Endothelial cell of umbilical vein (primary cell): Measurements from ENCODE around the gene RAB19. TPM values are rescaled to one million over a fixed set of nuclear protein-coding genes. Genes with fewer than 3 reads are reported as not detected.
"Not testable (repeated sequence)": the region's sequence is repeated elsewhere in the genome, so short reads cannot be mapped to it uniquely, and the experiment has no call there.

ENCODE experiments used
- BruUV-seq: library from RNA; stranded (reverse); fragments of 400-500 nt; replicated peaks from 2 replicates; lab custom pipeline; 2021; lab: Mats Ljungman, UMichigan
- CTCF ChIA-PET: fragments of 300-600, 350-600 bp; sonication (Branson Sonifier 250); formaldehyde crosslinking; loops from one replicate; lab custom pipeline; 2021; ENCODE audit warnings: antibody characterized with exemption, inconsistent platforms; lab: Charles Lee
- POLR2A ChIA-PET: fragments of 300-600, 350-600 bp; sonication (Branson Sonifier 250); formaldehyde crosslinking; loops from one replicate; lab custom pipeline; 2021; ENCODE audit warnings: antibody characterized with exemption, inconsistent platforms; lab: Charles Lee
- DNase-seq: peaks from one replicate; pipeline ENCODE4 v3.0.0-alpha.2; 2011; ENCODE audit warnings: low read depth, low spot score
- FAIRE-seq: peaks from 2 replicates; lab custom pipeline; 2011; peaks lifted over from hg19 to GRCh38; lab: Jason Lieb, UNC
- H2AFZ ChIP-seq: 2 replicates; pipeline ENCODE4 v1.6.0; 2012; ENCODE audit warnings: low read depth, low read length, control low read depth, inconsistent platforms
- H3K27ac ChIP-seq: 2 replicates; pipeline ENCODE4 v1.5.1; 2011; ENCODE audit warnings: low read depth, mild to moderate bottlenecking, control low read depth, low read length, moderate library complexity; ENCODE audit not compliant: insufficient read depth
- H3K27me3 ChIP-seq, 2 experiments: 2 replicates each; pipeline versions ENCODE4 v1.6.0 to v1.6.1; 2011; ENCODE audit warnings: low read length in 2 of 2, mixed read lengths in 1 of 2; ENCODE audit not compliant: control insufficient read depth in 2 of 2, insufficient read depth in 2 of 2
- H3K36me3 ChIP-seq, 2 experiments: 2 replicates in 1 of 2; 3 replicates in 1 of 2; pipeline ENCODE4 v1.5.1; 2011; ENCODE audit warnings: low read length in 2 of 2, mild to moderate bottlenecking in 1 of 2, moderate library complexity in 1 of 2; ENCODE audit not compliant: control insufficient read depth in 2 of 2, insufficient read depth in 2 of 2; ENCODE audit errors: extremely low read depth in 1 of 2
- H3K4me1 ChIP-seq: 3 replicates; pipeline ENCODE4 v1.5.1; 2011; ENCODE audit warnings: mild to moderate bottlenecking, low read length; ENCODE audit not compliant: control insufficient read depth, insufficient read depth; ENCODE audit errors: extremely low read depth
- H3K4me2 ChIP-seq: 2 replicates; pipeline ENCODE4 v1.6.1; 2011; ENCODE audit warnings: low read length, control low read depth, mixed read lengths; ENCODE audit not compliant: insufficient read depth
- H3K4me3 ChIP-seq, 3 experiments: fragments of 200-600 bp in 1 of 3; sonication (generic), shearing (Covaris generic) in 1 of 3; replicated peaks in 1 of 3; 2 replicates each; pipeline ENCODE4 v1.5.1; 2011 to 2016; ENCODE audit warnings: control low read depth in 3 of 3, low read length in 3 of 3, mild to moderate bottlenecking in 2 of 3, inconsistent platforms in 1 of 3, low read depth in 1 of 3, moderate library complexity in 1 of 3; ENCODE audit not compliant: insufficient read depth in 1 of 3
- H3K79me2 ChIP-seq: 2 replicates; pipeline ENCODE4 v1.6.0; 2012; ENCODE audit warnings: low read length, inconsistent platforms; ENCODE audit not compliant: control insufficient read depth, insufficient read depth
- H3K9ac ChIP-seq: replicated peaks from 2 replicates; pipeline ENCODE3; 2011; ENCODE audit warnings: low read length, control low read depth; ENCODE audit not compliant: insufficient read depth; ENCODE audit errors: extremely low read depth
- H3K9me1 ChIP-seq: replicated peaks from 3 replicates; pipeline ENCODE4 v1.6.0; 2011; ENCODE audit warnings: mild to moderate bottlenecking, low read length; ENCODE audit not compliant: control insufficient read depth, insufficient read depth; ENCODE audit errors: extremely low read depth
- H3K9me3 ChIP-seq: replicated peaks from 2 replicates; pipeline ENCODE4 v1.5.1; 2012; ENCODE audit warnings: low read length, inconsistent platforms; ENCODE audit not compliant: control insufficient read depth, insufficient read depth
- H4K20me1 ChIP-seq: replicated peaks from 2 replicates; pipeline ENCODE3; 2011; ENCODE audit warnings: mild to moderate bottlenecking, low read length; ENCODE audit not compliant: control insufficient read depth, insufficient read depth; ENCODE audit errors: extremely low read depth
- EZH2 ChIP-seq: IDR thresholded peaks from 2 replicates; pipeline ENCODE4 v1.6.1; 2012; ENCODE audit warnings: borderline replicate concordance, low read depth, mild to moderate bottlenecking, moderate library complexity, low read length, inconsistent platforms; ENCODE audit not compliant: severe bottlenecking
- FOS ChIP-seq: IDR thresholded peaks from 2 replicates; pipeline ENCODE4 v1.6.1; 2011; ENCODE audit warnings: mild to moderate bottlenecking, low read length, moderate library complexity, borderline replicate concordance; ENCODE audit not compliant: insufficient read depth
- GATA2 ChIP-seq: IDR thresholded peaks from 2 replicates; pipeline ENCODE4 v1.7.0; 2011; ENCODE audit warnings: low read depth, mild to moderate bottlenecking, moderate library complexity, mixed read lengths, low read length; ENCODE audit not compliant: insufficient read length, insufficient read depth
- JUN ChIP-seq: IDR thresholded peaks from 2 replicates; pipeline ENCODE4 v1.6.1; 2011; ENCODE audit warnings: borderline replicate concordance, low read depth; ENCODE audit not compliant: insufficient read length, insufficient read depth
- MYC ChIP-seq: IDR thresholded peaks from one replicate; pipeline ENCODE4 v1.6.1; 2011; ENCODE audit warnings: mild to moderate bottlenecking, low read depth, low read length
- POLR2AphosphoS5 ChIP-seq: IDR thresholded peaks from 2 replicates; pipeline ENCODE4 v1.6.1; 2012; ENCODE audit warnings: low read depth, mild to moderate bottlenecking, control low read depth, low read length, moderate library complexity; ENCODE audit not compliant: insufficient read depth
- dilution Hi-C: fragments of 300-500 bp; cut with MboI; formaldehyde crosslinking; loops from one replicate; pipeline ENCODE4 v1.15.0; 2019; ENCODE audit warnings: low sequenced_read_pairs; ENCODE audit not compliant: extremely low pct_ligation_motif_present
- intact Hi-C: fragments of 100-400 bp; cut with micrococcal nuclease; formaldehyde crosslinking; loops from one replicate; pipeline ENCODE4 v1.10.0; 2022
- polyA plus RNA-seq, 4 experiments: library from polyadenylated mRNA; depleted of rRNA in 3 of 4; stranded (reverse) in 3 of 4; unstranded in 1 of 4; fragments of >200 nt; gene quantifications; 2 replicates each; pipeline versions ENCODE4 v1.2.1 to v1.2.3, GENCODE V29; 2011 to 2012; ENCODE audit warnings: missing spikeins in 1 of 4
- total RNA-seq: library from RNA; stranded (reverse); gene quantifications from 2 replicates; pipeline ENCODE4 v1.2.3, GENCODE V29; 2021
- TF ChIP-seq, protein P1 (sequence below): IDR thresholded peaks from 2 replicates; pipeline ENCODE4 v1.6.1; 2011; ENCODE audit not compliant: insufficient read depth, insufficient read length

RAB19 gene
- total and polyA plus RNA-seq, 2 donors (not counting 3 experiments of a cell fraction or from before 2014, with no cell fraction given): not detected

DNA sequence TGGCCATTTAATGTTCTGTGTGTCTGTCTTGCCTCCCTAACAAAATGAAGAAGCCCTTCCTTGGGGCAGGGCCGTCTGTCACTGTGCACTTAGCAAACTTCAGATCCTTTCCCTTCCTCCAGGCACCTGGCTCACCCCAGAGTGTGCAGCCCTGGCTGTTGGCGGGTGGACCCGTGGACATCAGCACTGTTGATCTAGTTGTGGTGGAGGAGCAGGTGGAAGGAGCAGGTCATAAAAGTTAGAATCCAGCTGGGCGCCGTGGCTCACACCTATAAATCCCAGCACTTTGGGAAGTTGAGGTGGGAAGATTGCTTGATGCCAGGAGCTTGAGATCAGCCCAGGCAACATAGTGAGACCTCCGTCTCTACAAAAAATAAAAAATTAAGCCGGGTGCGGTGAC lies 12.7 kb downstream of the RAB19 start:
- Histone ChIP-seq H2AFZ (no peak overlapping the region), H3K9ac (no peak overlapping the region), H3K4me1 (no peaks in the 10 kb centered on the region), H3K36me3 (no peaks in the 10 kb centered on the region), H3K4me2 (no peak overlapping the region), H3K27me3 (peaks cover 0 to 2% of the 10 kb centered on the region in 2 experiments), H3K27ac (no peak overlapping the region), H4K20me1 (no peaks in the 10 kb centered on the region), H3K79me2 (no peaks in the 10 kb centered on the region), H3K9me3 (no peaks in the 10 kb centered on the region), H3K9me1 (no peaks in the 10 kb centered on the region), H3K4me3 (no peak overlapping the region)
- no peak for FAIRE-seq
- dilution Hi-C loops (no loop called here), intact Hi-C loops (no loop called here)
- no peak for DNase-seq
- TF ChIP-seq, protein P1, sequence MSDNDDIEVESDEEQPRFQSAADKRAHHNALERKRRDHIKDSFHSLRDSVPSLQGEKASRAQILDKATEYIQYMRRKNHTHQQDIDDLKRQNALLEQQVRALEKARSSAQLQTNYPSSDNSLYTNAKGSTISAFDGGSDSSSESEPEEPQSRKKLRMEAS: no peak
- no peak for TF ChIP-seq JUN
- no peak for TF ChIP-seq EZH2
- no peak for TF ChIP-seq FOS
- TF ChIP-seq POLR2AphosphoS5: no peak
- no peak for TF ChIP-seq MYC
- ChIA-PET POLR2A (no interaction called here), CTCF (interaction anchor here (1.3 kb wide), 1 partner anchor 101 kb away, joined by 3 read pairs; no protein-coding TSS in a partner anchor)
- no TSS peak for BruUV-seq

DNA sequence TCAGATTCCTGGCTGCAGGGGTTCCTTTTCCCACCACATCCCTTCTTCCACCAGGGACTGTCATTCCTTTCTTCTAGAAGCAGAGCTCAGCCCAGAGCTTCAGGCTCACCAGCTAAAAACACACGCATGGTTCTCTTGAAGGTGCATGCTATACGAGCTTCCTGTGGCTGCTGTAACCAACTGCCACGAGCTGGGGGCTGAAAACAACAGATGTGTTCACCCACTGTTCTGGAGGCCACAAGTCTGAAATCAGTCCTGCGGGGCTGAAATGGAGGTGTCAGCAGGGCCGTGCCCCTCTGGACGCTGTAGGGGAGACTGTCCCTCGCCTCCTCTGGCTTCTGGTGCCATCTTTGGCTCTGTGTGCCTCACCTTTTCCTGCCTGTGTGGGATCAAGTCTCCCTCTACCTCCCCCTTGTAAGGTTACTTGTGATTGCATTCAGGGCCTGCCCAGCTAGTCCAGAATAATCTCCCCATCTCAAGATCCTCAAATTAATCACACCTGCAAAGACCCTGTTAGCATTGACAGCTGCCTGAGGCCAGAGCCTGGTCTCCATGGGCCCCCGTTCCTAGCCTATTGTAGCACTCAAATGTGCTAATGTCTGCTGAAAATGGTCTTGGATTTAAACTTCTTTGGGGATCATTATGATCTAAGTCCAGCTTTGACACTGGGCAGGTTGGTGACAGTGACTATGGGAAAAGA lies 13.7 kb downstream of the RAB19 start:
- ChIA-PET CTCF (interaction anchor here (0.6 to 1.3 kb wide), 4 partner anchors 9 to 100 kb away, joined by 3 to 4 read pairs (median 3); no protein-coding TSS in a partner anchor), POLR2A (no interaction called here)
- no peak for DNase-seq
- Histone ChIP-seq H3K27ac (no peak overlapping the region), H3K27me3 (peaks cover 0 to 2% of the 10 kb centered on the region in 2 experiments), H3K4me3 (no peak overlapping the region), H3K36me3 (no peaks in the 10 kb centered on the region), H3K9me1 (no peaks in the 10 kb centered on the region), H2AFZ (no peak overlapping the region), H3K4me1 (no peaks in the 10 kb centered on the region), H3K4me2 (no peak overlapping the region), H3K79me2 (no peaks in the 10 kb centered on the region), H4K20me1 (no peaks in the 10 kb centered on the region), H3K9ac (no peak overlapping the region), H3K9me3 (no peaks in the 10 kb centered on the region)
- FAIRE-seq: no peak
- no peak for TF ChIP-seq JUN
- TF ChIP-seq GATA2: no peak
- TF ChIP-seq POLR2AphosphoS5: no peak
- TF ChIP-seq MYC: no peak
- dilution Hi-C loops (no loop called here), intact Hi-C loops (no loop called here)
- no TSS peak for BruUV-seq

DNA sequence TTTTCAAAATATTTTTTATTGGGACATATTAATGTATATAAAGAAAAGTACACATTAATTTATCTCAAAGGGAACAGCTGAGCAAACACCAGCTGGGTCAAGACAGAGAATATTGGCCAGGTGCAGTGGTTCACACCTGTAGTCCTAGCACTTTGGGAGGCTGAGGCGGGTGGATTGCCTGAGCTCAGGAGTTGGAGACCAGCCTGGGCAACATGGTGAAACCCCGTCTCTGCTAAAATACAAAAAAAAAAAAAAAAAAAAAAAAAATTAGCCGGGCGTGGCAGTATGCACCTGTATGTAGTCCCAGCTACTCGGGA lies 14.3 kb downstream of the RAB19 start:
- BruUV-seq, POLR2A ChIA-PET, H3K27ac ChIP-seq, H3K79me2 ChIP-seq, intact Hi-C loops, H2AFZ ChIP-seq, H3K4me3 ChIP-seq, H3K9ac ChIP-seq, H3K4me1 ChIP-seq, H3K9me3 ChIP-seq, DNase-seq, dilution Hi-C loops, H4K20me1 ChIP-seq, H3K27me3 ChIP-seq, H3K4me2 ChIP-seq, H3K9me1 ChIP-seq, H3K36me3 ChIP-seq, FAIRE-seq: not testable (repeated sequence)
- CTCF ChIA-PET: interaction anchor here (0.6 to 1.1 kb wide), 3 partner anchors 9 to 69 kb away, joined by 3 to 4 read pairs (median 3); no protein-coding TSS in a partner anchor
